H54 (cell line): ENCODE results near the gene RPP14.

Experiments used
- DNase-seq: peaks from one replicate; pipeline ENCODE4 v3.0.0; 2011; ENCODE audit warnings: low spot score, mixed read lengths; ENCODE audit not compliant: insufficient read length
- FAIRE-seq: peaks from 3 replicates; lab custom pipeline; 2011; peaks lifted over from hg19 to GRCh38; lab: Jason Lieb, UNC
- POLR2A ChIP-seq: IDR thresholded peaks from 2 replicates; pipeline ENCODE4 v1.6.1; 2011; ENCODE audit warnings: low read depth, mild to moderate bottlenecking, low read length

The RPP14 gene

DNA sequence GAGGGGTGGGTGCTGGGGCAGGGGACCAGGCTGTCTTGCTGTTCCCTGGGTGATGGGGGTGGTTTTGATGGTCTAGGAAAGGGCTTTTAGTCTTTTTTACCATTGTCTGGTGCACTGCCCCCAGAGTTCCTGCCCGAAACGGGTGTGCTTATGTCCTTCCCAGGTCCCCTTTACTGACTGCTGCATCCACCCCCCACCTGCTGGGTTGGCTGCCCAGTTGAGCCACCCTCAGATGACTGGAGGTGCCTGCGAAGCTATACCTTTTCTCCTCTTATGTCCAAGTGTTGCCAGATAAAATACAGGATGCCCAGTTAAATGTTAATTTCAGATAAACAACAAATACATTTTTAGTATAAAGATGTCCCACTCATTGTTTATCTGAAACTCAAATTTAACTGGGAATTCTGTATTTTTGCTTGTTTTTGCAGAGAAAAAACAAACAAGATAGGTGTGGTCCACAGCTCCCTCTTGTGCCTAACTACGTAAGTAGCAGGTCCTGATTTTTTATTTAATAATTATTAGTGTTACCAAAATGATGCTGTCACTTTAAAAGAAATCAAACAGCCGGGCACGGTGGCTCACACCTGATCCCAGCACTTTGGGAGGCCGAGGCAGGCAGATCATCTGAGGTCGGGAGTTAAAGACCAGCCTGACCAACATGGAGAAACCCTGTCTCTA, 6.1 kb upstream of the RPP14 start:
- FAIRE-seq (no peak), DNase-seq (no peak)
- TF ChIP-seq POLR2A, result no peak

DNA sequence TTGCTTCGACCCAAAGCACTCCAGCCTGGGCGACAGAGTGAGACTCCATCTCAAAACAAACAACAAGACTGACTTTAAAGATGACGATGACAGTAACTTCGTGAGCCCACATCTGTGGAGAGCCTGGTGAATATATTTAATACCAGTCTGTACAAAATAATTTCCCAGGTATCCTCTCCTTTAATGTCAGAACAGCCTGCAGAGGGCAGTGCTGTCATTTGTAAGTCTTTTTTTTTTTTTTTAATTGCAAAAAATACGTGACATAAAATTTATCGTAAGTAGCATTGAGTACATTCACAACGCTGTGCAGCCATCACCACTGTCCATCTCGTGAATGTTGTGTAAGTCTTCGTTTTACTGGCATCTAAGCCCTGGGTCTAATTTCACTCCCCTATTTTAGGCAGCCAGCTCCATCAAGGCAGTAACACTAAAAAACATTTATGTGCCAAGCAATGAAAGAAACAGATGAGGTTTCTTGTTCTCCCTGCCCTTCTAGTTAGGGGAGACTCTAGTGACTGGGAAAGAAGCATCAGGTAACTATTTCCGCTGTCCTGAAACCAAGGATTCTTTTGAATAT, 1.7 kb downstream of the RPP14 start:
- FAIRE-seq (no peak), DNase-seq (no peak)
- TF ChIP-seq POLR2A, result no peak

DNA sequence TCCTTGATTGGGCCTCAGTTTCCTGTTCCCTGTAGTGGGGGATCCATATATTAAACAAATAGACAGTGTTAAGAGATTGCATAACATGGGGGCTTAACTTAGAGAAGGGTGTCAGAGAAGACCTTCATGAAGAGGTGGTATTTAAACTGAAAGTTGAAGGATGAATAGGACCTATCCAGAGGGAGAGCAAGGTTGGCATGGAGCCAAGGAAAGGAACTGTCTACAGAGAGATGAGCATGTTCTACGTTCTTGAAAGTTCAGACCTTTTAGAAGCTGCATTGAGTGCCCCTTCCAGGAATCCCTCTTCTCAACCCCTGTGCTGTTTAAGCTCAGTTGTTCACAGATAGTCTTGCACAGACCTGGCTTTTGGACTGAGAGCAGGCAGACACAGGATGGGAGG, 2.7 kb downstream of the RPP14 start:
- FAIRE-seq, result no peak

DNA sequence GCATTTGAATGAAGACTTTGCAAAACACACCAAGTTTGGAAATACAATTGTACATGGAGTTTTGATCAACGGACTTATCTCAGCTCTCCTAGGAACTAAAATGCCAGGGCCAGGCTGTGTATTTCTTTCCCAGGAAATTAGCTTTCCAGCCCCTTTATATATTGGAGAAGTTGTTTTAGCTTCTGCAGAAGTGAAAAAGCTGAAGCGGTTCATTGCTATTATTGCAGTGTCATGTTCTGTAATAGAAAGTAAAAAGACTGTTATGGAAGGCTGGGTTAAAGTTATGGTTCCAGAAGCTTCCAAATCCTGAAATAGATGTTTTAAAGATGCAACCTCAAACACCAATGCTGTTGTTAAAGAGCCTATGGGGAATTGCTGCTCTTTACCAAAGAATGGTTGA, 11.8 kb downstream of the RPP14 start:
- DNase-seq, result no peak
- FAIRE-seq, result no peak
- TF ChIP-seq POLR2A, result no peak

More for the DNA sequence above, 2.7 kb downstream of the RPP14 start:
- no peak for TF ChIP-seq POLR2A
- no peak for DNase-seq

DNA sequence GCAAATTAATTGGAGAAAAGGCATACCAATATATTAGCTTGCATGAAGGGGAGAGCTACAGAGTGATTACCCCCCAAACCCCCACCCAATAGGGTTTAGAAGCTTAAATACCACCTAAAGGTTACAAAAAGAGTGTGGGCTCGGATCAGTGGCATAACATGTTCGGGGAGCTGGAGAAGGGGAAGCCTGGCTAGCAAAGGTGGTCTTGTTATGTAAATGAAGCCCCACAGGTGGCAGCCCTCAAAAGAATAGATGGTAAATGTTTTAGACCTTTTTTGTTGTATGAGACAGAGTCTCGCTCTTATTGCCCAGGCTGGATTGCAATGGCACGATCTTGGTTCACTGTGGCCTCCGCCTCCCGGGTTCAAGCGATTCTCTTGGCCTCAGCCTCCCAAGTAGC, 15.7 kb downstream of the RPP14 start:
- FAIRE-seq, result no peak
- TF ChIP-seq POLR2A, result no peak
- DNase-seq, result no peak

DNA sequence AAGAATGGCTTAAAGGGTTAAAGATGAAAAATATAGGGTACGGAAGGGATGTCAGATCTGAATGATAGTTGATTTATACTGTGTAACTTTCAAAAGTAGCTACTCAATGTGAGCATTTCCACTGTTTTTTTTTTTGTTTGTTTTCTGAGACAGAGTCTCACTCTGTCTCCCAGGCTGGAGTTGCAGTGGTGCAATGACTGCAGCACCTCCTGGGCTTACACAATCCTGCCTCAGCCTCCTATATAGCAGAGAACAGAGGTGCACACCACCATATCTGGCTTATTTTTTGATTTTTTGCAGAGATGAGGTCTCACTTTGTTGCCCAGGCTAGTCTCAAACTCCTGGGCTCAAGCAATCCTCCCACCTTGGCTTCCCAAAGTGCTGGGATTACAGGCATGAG, 16.7 kb downstream of the RPP14 start:
- no peak for TF ChIP-seq POLR2A
- FAIRE-seq, result no peak
- DNase-seq, result no peak

DNA sequence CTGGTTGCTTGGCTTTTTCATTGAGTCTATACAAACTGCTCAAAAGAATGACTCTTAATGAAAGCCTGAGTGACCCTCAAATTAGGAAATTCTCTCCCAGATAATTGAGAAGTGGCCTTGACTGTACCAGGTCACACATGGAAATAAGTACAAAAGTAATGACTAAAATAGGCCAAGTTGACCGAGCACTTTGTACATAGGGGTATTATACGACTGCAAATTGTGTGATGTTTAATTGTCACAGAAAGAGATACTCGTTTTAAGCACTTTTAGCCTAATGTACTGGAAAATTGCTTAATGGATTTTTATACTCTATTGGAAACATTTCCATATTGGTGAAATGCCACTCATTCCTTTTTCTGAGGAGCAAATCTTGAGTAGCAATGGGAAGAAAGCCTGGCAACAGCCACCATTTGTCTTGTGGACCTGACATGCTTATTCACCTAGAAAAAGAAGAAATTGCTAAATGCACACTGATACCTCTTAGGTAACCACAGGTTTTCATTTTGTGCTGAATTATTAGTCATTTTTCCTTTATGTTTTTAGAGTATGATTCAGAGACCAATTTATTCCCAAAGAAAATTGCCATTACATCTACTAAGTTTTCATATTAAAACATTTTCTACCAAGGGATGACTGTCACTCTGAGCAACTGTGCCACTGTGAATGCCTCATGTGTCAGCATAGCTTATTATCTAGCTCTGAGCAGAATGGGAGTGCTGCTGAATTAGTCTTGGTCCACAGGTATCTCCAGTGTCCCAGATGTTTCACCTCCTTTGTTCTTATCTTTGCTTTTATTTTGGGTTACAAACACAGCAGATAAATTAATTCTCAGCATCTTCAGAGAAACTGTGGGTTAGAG, 17.7 kb downstream of the RPP14 start:
- no peak for TF ChIP-seq POLR2A
- no peak for DNase-seq
- FAIRE-seq, result peak; percentile 33

DNA sequence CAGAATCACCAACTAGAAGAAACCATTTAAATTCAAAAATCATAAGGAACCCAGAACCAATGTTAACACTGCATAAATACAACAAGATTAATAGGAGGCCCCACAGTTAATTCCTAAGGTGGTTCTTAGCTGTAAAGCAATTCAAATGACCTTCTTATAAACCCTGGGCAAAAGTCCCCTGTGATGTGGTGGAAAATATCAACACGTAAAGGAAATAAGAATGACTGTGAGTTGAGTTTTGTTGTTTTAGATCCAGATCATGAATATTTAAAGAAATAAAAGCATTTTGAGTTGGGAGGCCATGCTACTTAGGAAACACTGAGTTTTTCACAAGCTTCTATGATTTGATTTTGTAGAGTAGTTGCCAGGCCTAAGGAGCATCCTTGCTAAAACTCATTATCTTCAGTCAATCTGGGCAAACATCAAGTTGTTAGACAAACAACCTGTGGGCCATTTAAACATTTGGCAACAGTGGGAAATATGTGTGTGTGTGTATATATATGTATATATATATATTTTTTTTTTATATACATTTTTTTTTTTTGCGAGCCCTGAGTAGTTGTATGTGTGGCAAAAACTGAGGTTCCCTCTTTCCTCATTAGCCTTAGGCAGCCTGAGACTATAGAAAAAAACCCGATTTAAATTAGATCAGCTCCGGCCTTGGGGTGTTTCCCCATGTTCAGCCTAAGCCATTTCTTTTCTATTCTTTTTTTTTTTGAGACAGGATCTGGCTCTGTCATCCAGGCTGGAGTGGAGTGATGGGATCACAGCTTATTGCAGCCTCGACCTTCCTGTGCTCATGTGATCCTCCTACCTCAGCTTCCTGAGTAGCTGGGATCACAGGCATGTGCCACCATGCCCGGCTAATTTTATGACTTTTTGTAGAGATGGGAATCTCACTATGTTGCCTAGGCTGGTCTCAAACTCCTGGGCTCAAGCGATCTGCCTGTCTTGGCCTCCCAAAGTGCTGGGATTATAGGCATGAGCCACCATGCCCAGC, 18.6 kb downstream of the RPP14 start:
- no peak for FAIRE-seq
- TF ChIP-seq POLR2A, result no peak
- DNase-seq, result no peak

DNA sequence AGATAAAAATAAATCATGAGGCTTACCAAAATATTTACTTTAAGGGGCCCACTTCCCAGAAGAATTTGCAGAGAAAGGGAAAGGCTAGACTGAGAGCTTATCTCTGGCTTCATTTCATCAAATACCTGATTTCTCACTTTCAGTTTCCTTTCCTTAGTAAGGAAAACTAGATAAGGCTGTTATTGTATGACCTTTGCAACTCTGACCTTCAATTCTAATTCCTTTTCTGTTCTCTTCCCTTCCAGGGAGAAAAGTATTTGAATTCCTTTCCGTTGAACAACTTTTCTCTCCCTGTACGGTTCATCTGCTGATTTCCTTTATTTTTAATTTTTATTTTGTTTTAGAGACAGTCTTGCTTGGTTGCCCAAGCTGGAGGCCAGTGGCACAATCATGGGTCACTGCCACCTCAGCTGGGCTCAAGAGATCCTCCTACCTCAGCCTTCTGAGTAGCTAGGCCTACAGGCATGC, 19.5 kb downstream of the RPP14 start:
- no peak for FAIRE-seq
- no peak for DNase-seq

DNA sequence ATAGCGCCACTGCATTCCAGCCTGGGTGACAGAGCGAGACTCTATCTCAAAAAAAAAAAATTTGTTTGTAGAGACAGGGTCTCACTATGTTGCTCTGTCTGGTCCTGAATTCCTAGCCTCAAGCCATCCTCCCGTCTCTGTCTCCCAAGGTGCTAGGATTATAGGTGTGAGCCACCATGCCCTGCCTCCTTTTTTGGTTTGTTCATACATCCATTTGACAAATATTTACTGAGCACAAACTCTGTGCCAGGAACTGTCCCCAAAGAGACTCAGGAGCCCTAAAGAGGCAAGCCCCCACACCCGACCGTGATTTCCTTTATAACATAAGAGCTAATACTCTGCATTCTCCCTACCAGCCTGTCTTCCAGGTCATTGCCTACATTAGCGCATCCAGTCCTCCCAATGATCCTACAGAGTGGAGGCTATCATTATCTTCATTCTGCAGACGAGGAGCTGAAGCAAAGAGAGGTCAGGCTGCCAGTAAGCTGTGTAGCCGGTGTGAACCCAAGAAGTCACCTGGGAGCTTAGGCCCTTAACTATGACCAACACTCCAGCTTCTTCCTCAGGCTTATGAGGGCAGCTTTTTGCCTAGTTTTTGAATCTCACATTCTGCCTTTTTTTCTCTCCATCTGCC, 20.3 kb downstream of the RPP14 start:
- FAIRE-seq (no peak), DNase-seq (no peak)
- TF ChIP-seq POLR2A, result no peak

More for the DNA sequence above, 19.5 kb downstream of the RPP14 start:
- TF ChIP-seq POLR2A, result no peak

DNA sequence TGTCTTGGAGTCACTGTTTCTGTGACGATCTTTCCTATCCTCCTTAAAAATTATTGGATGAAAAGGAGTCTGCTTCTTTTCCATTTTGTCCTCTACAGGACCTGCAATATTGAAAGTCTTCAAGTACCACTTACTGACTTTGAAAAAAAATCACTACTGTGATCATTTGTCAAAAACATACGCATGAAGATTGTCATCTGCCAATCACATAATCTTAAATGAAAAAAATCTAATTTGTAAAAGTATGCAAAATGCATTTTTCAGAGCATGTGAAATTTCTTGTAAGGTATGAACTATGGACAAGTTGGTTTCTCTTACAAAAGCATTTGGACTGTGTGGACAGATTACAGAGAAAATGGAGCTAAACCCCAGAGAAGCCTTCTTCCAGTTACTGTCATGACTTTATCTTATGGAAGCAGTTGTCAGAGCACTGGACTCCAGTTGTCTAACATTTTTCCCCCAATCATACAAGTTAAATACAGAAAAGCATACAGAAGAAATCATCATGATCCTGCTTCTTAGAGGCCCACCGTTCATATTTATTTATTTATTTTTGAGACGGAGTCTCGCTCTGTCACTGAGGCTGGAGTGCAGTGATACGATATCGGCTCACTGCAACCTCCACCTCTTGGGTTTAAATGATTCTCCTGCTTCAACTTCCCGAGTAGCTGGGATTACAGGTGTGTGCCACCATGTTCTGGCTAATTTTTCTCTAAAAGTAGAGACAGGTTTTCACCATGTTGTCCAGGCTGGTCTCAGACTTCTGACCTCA, 23.3 kb downstream of the RPP14 start:
- FAIRE-seq, result no peak
- TF ChIP-seq POLR2A, result no peak

DNA sequence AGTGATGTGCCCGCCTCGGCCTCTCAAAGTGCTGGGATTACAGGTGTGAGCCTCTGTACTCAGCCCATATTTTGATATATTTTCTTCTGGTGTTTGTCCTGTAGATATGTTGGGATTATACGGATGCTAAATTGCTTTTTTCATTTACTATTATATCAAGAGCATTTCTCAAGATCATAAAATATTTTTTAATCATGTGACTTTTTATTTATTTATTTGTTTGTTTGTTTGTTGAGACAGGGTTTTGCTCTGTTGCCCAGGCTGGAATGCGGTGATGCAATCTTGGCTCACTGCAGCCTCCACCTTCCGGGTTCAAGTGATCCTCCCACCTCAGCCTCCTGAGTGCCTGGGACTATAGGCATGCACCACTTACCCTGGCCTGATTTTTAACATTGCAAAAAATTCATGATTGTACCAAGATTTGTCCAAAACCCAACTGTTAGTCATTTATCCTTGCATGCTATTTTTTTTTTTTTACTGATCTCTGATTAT, 23.9 kb downstream of the RPP14 start:
- TF ChIP-seq POLR2A, result no peak
- DNase-seq, result no peak
- no peak for FAIRE-seq

More for the DNA sequence above, 23.3 kb downstream of the RPP14 start:
- no peak for DNase-seq
